Kidney (tissue), 14 donors: ENCODE results near the gene STAB2. TPM values are rescaled to one million over a fixed set of nuclear protein-coding genes. Genes with fewer than 3 reads are reported as not detected.

Experiments
- DNase-seq, 5 donors: peaks; one replicate each; pipeline ENCODE4 v3.0.0-alpha.2; 2013 to 2020
- FAIRE-seq: peaks from 2 replicates; lab custom pipeline; 2012; peaks lifted over from hg19 to GRCh38; lab: Jason Lieb, UNC
- H3K27ac ChIP-seq, 2 donors: one replicate each; pipeline ENCODE4 v1.7.0; 2013; ENCODE audit warnings: low read depth in 2 of 2, low read length in 2 of 2, inconsistent platforms in 1 of 2
- H3K27me3 ChIP-seq: one replicate; pipeline ENCODE4 v1.7.1; 2013; ENCODE audit warnings: low read length, inconsistent platforms; ENCODE audit not compliant: control insufficient read depth, insufficient read depth
- H3K36me3 ChIP-seq, 3 donors: one replicate each; pipeline versions ENCODE4 v1.7.0 to v1.7.1; 2013; ENCODE audit warnings: low read length in 3 of 3, control low read depth in 1 of 3, inconsistent platforms in 1 of 3; ENCODE audit not compliant: insufficient read depth in 3 of 3, control insufficient read depth in 2 of 3
- H3K4me1 ChIP-seq, 3 donors: one replicate each; pipeline versions ENCODE4 v1.7.0 to v1.7.1; 2013; ENCODE audit warnings: low read length in 3 of 3, inconsistent platforms in 1 of 3, low read depth in 1 of 3; ENCODE audit not compliant: control insufficient read depth in 2 of 3, insufficient read depth in 2 of 3
- H3K4me3 ChIP-seq, 3 donors: one replicate each; pipeline versions ENCODE4 v1.7.0 to v1.8.1; 2013; ENCODE audit warnings: low read length in 3 of 3, control low read depth in 1 of 3, inconsistent platforms in 1 of 3
- H3K9ac ChIP-seq, 3 donors: one replicate each; pipeline versions ENCODE4 v1.7.0 to v1.7.1; 2013; ENCODE audit warnings: low read length in 3 of 3, control low read depth in 1 of 3, inconsistent platforms in 1 of 3
- H3K9me3 ChIP-seq, 3 donors: one replicate each; pipeline versions ENCODE4 v1.7.0 to v1.7.1; 2013; ENCODE audit warnings: low read length in 3 of 3, control low read depth in 1 of 3, inconsistent platforms in 1 of 3; ENCODE audit not compliant: control insufficient read depth in 2 of 3, insufficient read depth in 1 of 3
- CTCF ChIP-seq: IDR thresholded peaks from 3 replicates; pipeline ENCODE4 v1.5.1; 2012; ENCODE audit warnings: mild to moderate bottlenecking, moderate library complexity, borderline replicate concordance; ENCODE audit not compliant: insufficient read depth; ENCODE audit errors: extremely low read depth
- intact Hi-C: fragments of 100-400 bp; cut with DNase I; formaldehyde crosslinking; loops from one replicate; pipeline ENCODE4 v1.11.1; 2022
- polyA plus RNA-seq: library from polyadenylated mRNA; stranded (reverse); fragments of 350-450 nt; fragmentation: Illumina TruSeq; extraction: RNeasy Lipid Tissue Mini Kit (QIAGEN cat#74804); gene quantifications from one replicate; pipeline ENCODE4 v1.2.3, GENCODE V29; 2014; ENCODE audit warnings: low read depth, low replicate concordance; ENCODE audit not compliant: insufficient read depth
- total RNA-seq: library from RNA; stranded (reverse); fragmentation: NEBNext Ultra II Directional; extraction: Animal tissue kit (Norgen Biotek cat#: 25700); gene quantifications from one replicate; pipeline ENCODE4 v1.2.1, GENCODE V29; 2021
- donor health status: control.
- donor health status: control.
- donor health status: control.
- donor health status: control.
- donor health status: control.
- donor health status: DM: yes; HTN: yes; CAD: no.
- donor health status: Normal renal cell carcinoma (clear cell type).

The STAB2 gene
- total and polyA plus RNA-seq, 2 donors from 2014 or later = 0.16 TPM; not detected in 1

GRCh38 chr12:103748875-103749274 is 161.8 kb downstream of the STAB2 start:
- DNase-seq (no peak), FAIRE-seq (no peak)
- Histone ChIP-seq H3K4me1 (no peaks in the 10 kb centered on the region), H3K9me3 (no peaks in the 10 kb centered on the region), H3K36me3 (no peaks in the 10 kb centered on the region), H3K27ac (no peak overlapping the region), H3K9ac (no peak overlapping the region), H3K27me3 (no peaks in the 10 kb centered on the region), H3K4me3 (no peak overlapping the region)
- TF ChIP-seq CTCF = no peak
- intact Hi-C loops = no loop called here

GRCh38 chr12:103751171-103751570 is 164.1 kb downstream of the STAB2 start:
- no peaks in the 10 kb centered on the region for H3K27me3 ChIP-seq
- DNase-seq (no peak), FAIRE-seq (no peak)
- no peak overlapping the region for H3K27ac ChIP-seq
- intact Hi-C loops = no loop called here
- H3K4me3 ChIP-seq = no peak overlapping the region
- no peak overlapping the region for H3K9ac ChIP-seq
- H3K36me3 ChIP-seq = no peaks in the 10 kb centered on the region
- H3K9me3 ChIP-seq = no peaks in the 10 kb centered on the region
- no peak for TF ChIP-seq CTCF
- H3K4me1 ChIP-seq = no peaks in the 10 kb centered on the region

GRCh38 chr12:103751600-103751999 is 164.5 kb downstream of the STAB2 start:
- DNase-seq (no peak), FAIRE-seq (no peak)
- Histone ChIP-seq H3K27ac (no peak overlapping the region), H3K9ac (no peak overlapping the region), H3K36me3 (no peaks in the 10 kb centered on the region), H3K4me3 (no peak overlapping the region), H3K27me3 (no peaks in the 10 kb centered on the region), H3K4me1 (no peaks in the 10 kb centered on the region), H3K9me3 (no peaks in the 10 kb centered on the region)
- TF ChIP-seq CTCF = no peak
- intact Hi-C loops = no loop called here

GRCh38 chr12:103755425-103755824 is 168.4 kb downstream of the STAB2 start:
- no peaks in the 10 kb centered on the region for H3K36me3 ChIP-seq
- no peaks in the 10 kb centered on the region for H3K4me1 ChIP-seq
- H3K9ac ChIP-seq = no peak overlapping the region
- no peak for TF ChIP-seq CTCF
- H3K27me3 ChIP-seq = no peaks in the 10 kb centered on the region
- H3K9me3 ChIP-seq = no peaks in the 10 kb centered on the region
- intact Hi-C loops = no loop called here
- FAIRE-seq = no peak
- no peak overlapping the region for H3K4me3 ChIP-seq
- DNase-seq = no peak
- no peak overlapping the region for H3K27ac ChIP-seq
